Activated CD4-positive, alpha-beta memory T cell treated with anti-CD3 and anti-CD28 coated beads for 36 hours (primary cell): ENCODE results near the gene LRIT3. TPM values are rescaled to one million over a fixed set of nuclear protein-coding genes. Genes with fewer than 3 reads are reported as not detected.

ENCODE experiments used
- CTCF ChIA-PET: fragments of 350-600 bp; sonication (Branson Sonifier 250); formaldehyde crosslinking; loops from one replicate; lab custom pipeline; 2021; ENCODE audit warnings: antibody characterized with exemption, inconsistent platforms; lab: Charles Lee
- POLR2A ChIA-PET: fragments of 350-600 bp; sonication (Branson Sonifier 250); formaldehyde crosslinking; loops from one replicate; lab custom pipeline; 2021; ENCODE audit warnings: antibody characterized with exemption; lab: Charles Lee
- DNase-seq: peaks from one replicate; pipeline ENCODE4 v3.0.0-alpha.2; 2020
- H3K27ac Mint-ChIP-seq: one replicate; pipeline ENCODE4 v1.8.0; 2021; ENCODE audit warnings: mixed read lengths
- H3K27me3 Mint-ChIP-seq: one replicate; pipeline ENCODE4 v1.8.0; 2021; ENCODE audit warnings: mixed read lengths
- H3K36me3 Mint-ChIP-seq: one replicate; pipeline ENCODE4 v1.8.0; 2021; ENCODE audit warnings: mixed read lengths
- H3K4me1 Mint-ChIP-seq: one replicate; pipeline ENCODE4 v1.8.0; 2021; ENCODE audit warnings: low read depth, mixed read lengths
- H3K4me3 Mint-ChIP-seq: one replicate; pipeline ENCODE4 v1.8.0; 2021; ENCODE audit warnings: mild to moderate bottlenecking, mixed read lengths
- H3K9me3 Mint-ChIP-seq: one replicate; pipeline ENCODE4 v1.8.0; 2021; ENCODE audit warnings: mixed read lengths
- intact Hi-C: fragments of 100-400 bp; cut with micrococcal nuclease; formaldehyde crosslinking; loops from one replicate; pipeline ENCODE4 v1.15.1; 2023
- total RNA-seq, 2 experiments: library from RNA; stranded (reverse); gene quantifications; one replicate each; pipeline ENCODE4 v1.2.3, GENCODE V29; 2021

LRIT3 gene
- total RNA-seq, 2 experiments from 2014 or later = 0.10 to 0.14 TPM

DNA sequence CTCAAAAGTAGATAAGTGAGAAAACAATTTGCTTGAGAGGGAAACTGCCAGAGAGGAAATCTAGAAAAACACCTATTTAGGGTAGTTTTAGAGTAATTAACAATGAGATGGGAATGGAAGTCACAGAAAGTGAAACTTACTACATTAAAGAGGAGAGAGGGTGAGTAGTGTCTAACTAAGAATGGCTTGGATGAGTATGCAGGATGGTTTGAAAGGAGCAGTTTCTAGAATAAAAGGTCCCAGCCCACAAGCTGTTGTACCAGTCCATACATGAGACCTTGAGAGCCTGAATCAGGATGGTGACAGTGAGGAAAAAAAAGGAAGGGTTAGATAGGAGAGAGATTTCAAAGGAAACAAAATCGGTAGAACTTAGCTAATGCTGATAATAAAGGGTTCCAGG, 31.0 kb upstream of the LRIT3 start:
- CTCF ChIA-PET = interaction anchor here (1.6 to 2.3 kb wide), 3 partner anchors 10 to 384 kb away, joined by 4 to 7 read pairs (median 5); partner anchors contain the start of genes CASP6 and SEC24B
- peaks cover 50% of the 10 kb centered on the region for H3K4me1 Mint-ChIP-seq
- H3K9me3 Mint-ChIP-seq = no peaks in the 10 kb centered on the region
- intact Hi-C loops = loop anchor here (1.0 to 5.0 kb wide), 5 partner anchors 130 to 845 kb away; no protein-coding TSS in a partner anchor
- H3K36me3 Mint-ChIP-seq = peaks cover 46% of the 10 kb centered on the region
- POLR2A ChIA-PET = interaction anchor here (1.0 kb wide), 1 partner anchor 131 kb away, joined by 3 read pairs; no protein-coding TSS in a partner anchor
- DNase-seq = no peak
- no peaks in the 10 kb centered on the region for H3K27me3 Mint-ChIP-seq
- H3K27ac Mint-ChIP-seq = peak overlapping the region; percentile 96
- H3K4me3 Mint-ChIP-seq = peak overlapping the region; percentile 99

DNA sequence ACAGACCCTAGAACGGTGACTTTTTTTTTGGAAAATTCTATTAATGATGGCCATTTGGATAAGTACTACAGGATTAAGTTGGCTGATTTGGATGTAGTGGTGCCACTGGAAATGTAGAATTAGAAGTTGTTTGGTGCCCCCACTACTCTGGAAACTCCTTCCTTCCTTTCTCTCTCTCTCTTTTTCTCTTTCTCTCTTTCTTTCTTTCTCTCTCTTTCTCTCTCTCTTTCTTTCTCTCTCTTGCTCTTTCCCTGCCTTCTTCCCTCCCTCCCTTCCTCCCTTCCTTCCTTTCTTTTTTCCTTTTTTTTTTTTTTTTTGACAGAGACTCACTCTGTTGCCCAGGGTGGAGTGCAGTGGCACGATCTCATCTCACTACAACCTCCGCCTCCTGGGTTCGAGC, 29.6 kb upstream of the LRIT3 start:
- CTCF ChIA-PET = interaction anchor here (0.6 kb wide), 1 partner anchor 387 kb away, joined by 3 read pairs; no protein-coding TSS in a partner anchor
- H3K4me1 Mint-ChIP-seq = peaks cover 54% of the 10 kb centered on the region
- H3K4me3 Mint-ChIP-seq = no peak overlapping the region
- H3K36me3 Mint-ChIP-seq = peaks cover 57% of the 10 kb centered on the region
- no peak for DNase-seq
- no peaks in the 10 kb centered on the region for H3K27me3 Mint-ChIP-seq
- H3K9me3 Mint-ChIP-seq = no peaks in the 10 kb centered on the region
- intact Hi-C loops = loop anchor here (5.0 kb wide), 2 partner anchors 479 to 846 kb away; no protein-coding TSS in a partner anchor
- POLR2A ChIA-PET = no interaction called here
- no peak overlapping the region for H3K27ac Mint-ChIP-seq

DNA sequence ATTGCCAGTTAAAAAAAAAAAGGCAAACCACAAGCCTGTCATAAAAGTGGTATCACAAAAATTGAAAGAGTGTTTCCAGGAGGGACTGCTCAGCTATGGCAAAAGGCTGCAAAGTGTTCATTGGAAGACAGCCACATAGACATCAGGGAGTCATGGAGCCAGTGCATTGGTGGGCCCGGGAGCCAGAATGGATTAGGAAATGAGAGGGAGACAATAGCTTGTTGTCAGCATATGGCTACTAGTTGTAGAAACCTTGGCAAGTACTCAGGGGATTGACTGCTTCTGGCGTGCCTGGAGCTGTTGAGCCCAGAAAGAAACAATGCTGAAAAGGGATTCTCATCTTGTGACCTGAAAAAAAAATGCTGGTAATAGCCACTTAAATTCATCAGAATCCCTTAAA, 27.3 kb upstream of the LRIT3 start:
- Mint-ChIP-seq H3K4me3 (no peak overlapping the region), H3K36me3 (peaks cover 67% of the 10 kb centered on the region), H3K27me3 (no peaks in the 10 kb centered on the region), H3K4me1 (peaks cover 50% of the 10 kb centered on the region), H3K9me3 (no peaks in the 10 kb centered on the region), H3K27ac (peak overlapping the region; percentile 24)
- no peak for DNase-seq
- intact Hi-C loops = loop anchor here (10.0 kb wide), 1 partner anchor 154 kb away; no protein-coding TSS in a partner anchor
- CTCF ChIA-PET = interaction anchor here (0.6 to 0.9 kb wide), 2 partner anchors 260 to 387 kb away, joined by 3 read pairs; partner anchors contain the start of genes MCUB and SEC24B
- POLR2A ChIA-PET = no interaction called here

DNA sequence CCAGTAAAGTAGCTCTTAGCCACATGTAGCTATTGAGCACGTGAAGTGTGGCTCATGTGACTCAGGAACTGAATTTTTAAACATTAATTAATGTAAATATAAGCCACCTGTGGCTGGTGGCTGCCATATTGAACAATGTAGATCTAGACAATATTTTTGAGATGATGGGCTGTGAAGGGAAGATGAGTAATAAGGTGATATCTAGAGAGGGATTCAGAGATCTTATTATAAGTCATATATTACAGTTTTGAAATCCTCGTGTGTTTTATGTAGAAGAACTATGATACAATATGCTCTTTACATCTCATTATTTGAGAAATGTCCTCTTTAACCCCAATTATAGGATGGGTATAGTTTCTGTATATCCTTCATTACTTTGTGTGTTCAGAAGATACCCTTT, 26.7 kb upstream of the LRIT3 start:
- H3K27ac Mint-ChIP-seq = peak overlapping the region; percentile 34
- CTCF ChIA-PET = no interaction called here
- no peaks in the 10 kb centered on the region for H3K27me3 Mint-ChIP-seq
- POLR2A ChIA-PET = no interaction called here
- intact Hi-C loops = loop anchor here (1.0 to 10.0 kb wide), 2 partner anchors 126 to 154 kb away; no protein-coding TSS in a partner anchor
- DNase-seq = peak; percentile 15
- no peak overlapping the region for H3K4me3 Mint-ChIP-seq
- no peaks in the 10 kb centered on the region for H3K9me3 Mint-ChIP-seq
- peaks cover 49% of the 10 kb centered on the region for H3K4me1 Mint-ChIP-seq
- H3K36me3 Mint-ChIP-seq = peaks cover 65% of the 10 kb centered on the region

DNA sequence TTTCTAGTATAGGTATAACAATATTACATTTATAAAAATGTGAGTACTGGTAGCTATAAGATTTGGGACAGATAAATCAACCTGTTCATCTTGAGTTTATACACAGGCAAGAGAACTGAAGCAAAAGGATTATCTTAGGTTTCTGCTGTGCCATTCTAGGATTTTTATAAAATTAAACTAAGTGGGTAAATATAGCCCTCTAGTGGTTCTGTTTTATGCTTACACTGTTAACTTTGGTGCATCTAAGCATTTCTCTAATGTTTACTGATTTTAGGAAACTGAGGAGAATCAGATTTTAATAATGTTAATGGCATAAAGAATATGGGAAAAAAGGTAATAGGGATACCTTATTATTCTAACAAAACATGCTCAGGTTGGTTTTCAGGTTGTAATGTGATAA, 21.2 kb upstream of the LRIT3 start:
- Mint-ChIP-seq H3K27ac (no peak overlapping the region), H3K4me1 (peaks cover 6% of the 10 kb centered on the region), H3K9me3 (no peaks in the 10 kb centered on the region), H3K27me3 (no peaks in the 10 kb centered on the region), H3K4me3 (no peak overlapping the region), H3K36me3 (peaks cover 24% of the 10 kb centered on the region)
- no peak for DNase-seq
- ChIA-PET CTCF (interaction anchor here (0.7 to 4.2 kb wide), 13 partner anchors 9 to 401 kb away, joined by 3 to 18 read pairs (median 5); partner anchors contain the start of genes GAR1, PLA2G12A and SEC24B), POLR2A (no interaction called here)
- intact Hi-C loops = loop anchor here (10.0 kb wide), 1 partner anchor 148 kb away; no protein-coding TSS in a partner anchor

DNA sequence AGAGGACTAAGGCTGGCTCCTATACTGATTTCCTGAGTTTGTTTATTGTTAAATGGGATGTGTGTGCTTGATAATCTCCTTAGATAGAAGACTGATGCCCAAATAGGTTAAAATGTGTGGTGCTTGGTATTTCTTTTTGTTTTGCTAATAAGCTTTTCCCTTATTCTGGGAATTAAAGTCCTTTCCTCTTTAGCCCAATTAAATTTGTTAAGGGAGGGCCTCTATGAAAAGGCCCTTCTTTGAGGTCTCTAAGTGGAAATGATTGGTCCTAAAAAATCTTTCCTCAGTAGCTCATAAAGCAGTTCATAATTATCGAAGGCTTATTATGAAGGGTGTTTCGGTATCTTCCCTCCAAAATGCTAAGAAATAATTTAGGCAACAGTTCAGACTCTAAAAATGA, 20.2 kb upstream of the LRIT3 start, which contains the start of gene RRH:
TSS of gene RRH (plus strand) at position 301 of the 400 bp plus-strand sequence. CDS start at position 357, 56 bp downstream.
- Mint-ChIP-seq H3K9me3 (no peaks in the 10 kb centered on the region), H3K4me3 (no peak within 1 kb of the TSS), H3K27me3 (no peaks in the 10 kb centered on the region), H3K4me1 (peaks cover 2% of the 10 kb centered on the region), H3K27ac (no peak within 1 kb of the TSS), H3K36me3 (peaks cover 16% of the 10 kb centered on the region)
- no peak for DNase-seq
- intact Hi-C loops = loop anchor here (10.0 kb wide), 1 partner anchor 147 kb away; no protein-coding TSS in a partner anchor
- POLR2A ChIA-PET = no interaction called here
- CTCF ChIA-PET = interaction anchor here (0.7 to 4.2 kb wide), 8 partner anchors 8 to 394 kb away, joined by 3 to 18 read pairs (median 6); partner anchors contain the start of genes GAR1 and SEC24B

DNA sequence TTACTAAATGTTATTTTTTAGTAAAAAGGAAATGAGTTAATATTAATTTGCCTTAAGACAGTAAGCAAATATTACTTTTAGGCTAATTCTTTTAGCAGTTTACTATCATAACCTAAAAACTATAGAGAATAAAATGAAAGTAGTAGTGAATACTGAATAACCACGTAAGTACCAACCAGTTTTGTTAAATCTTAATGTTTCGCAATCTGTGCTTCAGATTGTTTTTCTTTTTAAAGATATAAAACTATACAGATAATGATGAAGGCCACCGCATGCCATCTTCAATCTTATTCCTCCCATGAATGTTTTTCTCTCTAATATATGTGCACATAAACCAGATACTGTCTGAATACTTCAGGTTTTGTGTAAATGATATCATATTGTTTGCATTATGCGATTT, 14.2 kb upstream of the LRIT3 start:
- Mint-ChIP-seq H3K9me3 (no peaks in the 10 kb centered on the region), H3K27ac (no peak overlapping the region), H3K4me1 (no peaks in the 10 kb centered on the region), H3K4me3 (no peak overlapping the region), H3K27me3 (no peaks in the 10 kb centered on the region), H3K36me3 (peaks cover 5% of the 10 kb centered on the region)
- ChIA-PET CTCF (no interaction called here), POLR2A (no interaction called here)
- no peak for DNase-seq
- intact Hi-C loops = no loop called here

DNA sequence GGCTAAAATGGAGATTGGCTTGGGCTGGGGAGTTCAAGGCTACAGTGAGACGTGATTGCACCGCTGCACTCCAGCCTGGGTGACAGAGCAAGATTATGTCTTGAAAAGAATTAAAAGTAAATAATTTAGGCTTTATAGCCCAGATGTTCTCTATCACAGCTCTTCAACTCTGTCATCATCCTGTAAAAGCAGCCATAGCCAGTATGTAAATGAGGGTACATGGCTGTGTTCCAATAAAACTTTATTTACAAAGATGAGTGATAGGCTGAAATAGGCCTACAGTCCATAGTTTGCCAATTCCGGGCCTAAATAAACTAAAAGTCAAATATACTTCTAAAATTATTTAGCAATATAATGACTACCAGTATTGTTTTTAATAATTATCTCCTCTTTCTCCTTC, 10.9 kb upstream of the LRIT3 start:
- H3K36me3 Mint-ChIP-seq = peaks cover 8% of the 10 kb centered on the region
- intact Hi-C loops = no loop called here
- POLR2A ChIA-PET = no interaction called here
- H3K4me1 Mint-ChIP-seq = no peaks in the 10 kb centered on the region
- CTCF ChIA-PET = no interaction called here
- no peaks in the 10 kb centered on the region for H3K27me3 Mint-ChIP-seq
- DNase-seq = no peak
- H3K4me3 Mint-ChIP-seq = no peak overlapping the region
- H3K27ac Mint-ChIP-seq = no peak overlapping the region
- H3K9me3 Mint-ChIP-seq = peaks cover 2% of the 10 kb centered on the region

DNA sequence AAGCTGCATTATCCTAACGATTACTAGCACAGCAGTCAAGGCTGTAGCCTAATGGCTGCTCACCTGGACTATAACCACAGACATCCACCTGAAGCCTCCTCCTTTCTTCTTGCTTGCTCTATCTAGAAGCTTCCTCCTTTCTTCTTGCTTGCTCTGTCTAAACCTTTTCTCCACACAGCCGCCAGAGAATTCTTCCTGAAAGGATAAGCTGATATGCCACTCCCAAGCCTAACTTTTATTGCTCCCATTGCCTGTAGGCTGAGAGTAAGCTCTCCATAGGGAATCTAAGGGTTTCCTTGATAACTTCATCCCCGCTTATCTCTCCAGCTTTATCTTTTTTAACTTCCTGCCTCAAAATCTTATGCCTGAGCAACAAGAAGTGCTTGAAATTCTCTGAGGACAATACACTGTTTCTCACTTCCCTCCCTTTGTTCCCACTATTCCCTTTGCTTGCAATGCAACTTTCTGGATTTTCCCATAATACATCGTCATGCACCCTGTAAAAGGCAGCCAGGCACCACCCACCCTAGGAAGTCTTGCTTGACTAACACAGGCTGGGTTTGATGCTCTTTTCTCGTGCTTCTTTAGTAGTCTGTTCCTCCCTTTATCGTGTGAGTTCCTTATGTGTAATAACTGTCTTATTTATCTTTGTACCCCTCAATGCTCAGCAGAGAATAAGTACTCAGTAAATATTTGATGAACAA, 1.4 kb upstream of the LRIT3 start:
- no peaks in the 10 kb centered on the region for H3K27me3 Mint-ChIP-seq
- no peak overlapping the region for H3K4me3 Mint-ChIP-seq
- intact Hi-C loops = no loop called here
- POLR2A ChIA-PET = no interaction called here
- no peak for DNase-seq
- no peaks in the 10 kb centered on the region for H3K9me3 Mint-ChIP-seq
- peaks cover 3% of the 10 kb centered on the region for H3K36me3 Mint-ChIP-seq
- no peak overlapping the region for H3K27ac Mint-ChIP-seq
- CTCF ChIA-PET = no interaction called here
- H3K4me1 Mint-ChIP-seq = no peaks in the 10 kb centered on the region

DNA sequence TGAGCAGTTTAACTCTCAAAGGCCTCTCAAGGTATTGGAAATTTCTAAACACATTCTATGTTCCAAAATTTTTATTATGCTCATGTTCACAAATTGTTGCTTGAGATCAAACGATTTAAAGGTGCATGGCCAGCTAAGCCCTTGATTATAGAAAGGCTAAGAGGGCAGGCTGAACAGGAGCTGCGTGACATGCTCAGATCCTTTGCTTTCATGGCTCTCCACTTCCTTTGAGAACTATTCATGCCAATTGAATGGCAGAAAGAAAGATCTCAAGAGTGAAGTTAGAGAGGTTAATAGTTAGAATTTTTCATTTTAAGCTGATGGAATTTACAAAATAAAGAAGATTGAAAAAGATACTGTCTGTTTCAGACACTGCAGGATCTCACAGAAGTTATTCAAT, 594 bp downstream of the LRIT3 start:
- CTCF ChIA-PET = interaction anchor here (0.6 to 0.8 kb wide), 2 partner anchors 128 to 415 kb away, joined by 3 to 7 read pairs; partner anchors contain the start of gene SEC24B
- no peaks in the 10 kb centered on the region for H3K9me3 Mint-ChIP-seq
- DNase-seq = no peak
- POLR2A ChIA-PET = no interaction called here
- H3K27me3 Mint-ChIP-seq = no peaks in the 10 kb centered on the region
- intact Hi-C loops = no loop called here
- H3K36me3 Mint-ChIP-seq = peaks cover 6% of the 10 kb centered on the region
- H3K4me1 Mint-ChIP-seq = peaks cover 2% of the 10 kb centered on the region
- no peak overlapping the region for H3K27ac Mint-ChIP-seq
- H3K4me3 Mint-ChIP-seq = no peak overlapping the region

DNA sequence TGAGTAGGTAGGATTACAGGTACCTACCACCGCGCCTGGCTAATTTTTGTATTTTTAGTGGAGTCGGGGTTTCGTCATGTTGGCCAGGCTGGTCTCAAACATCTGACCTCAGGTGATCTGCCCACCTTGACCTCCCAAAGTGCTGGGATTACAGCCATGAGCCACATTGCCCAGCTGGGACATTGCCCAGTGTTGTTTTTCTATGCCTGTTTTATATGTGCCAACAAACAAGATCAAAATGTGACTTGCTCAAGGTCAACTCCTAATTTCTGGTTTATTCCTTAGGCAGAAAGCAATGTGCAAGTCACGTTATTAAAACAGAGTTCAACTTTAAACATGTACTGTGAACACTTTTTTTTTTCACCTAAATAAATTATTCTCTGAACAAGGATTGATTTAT, 2.7 kb downstream of the LRIT3 start:
- CTCF ChIA-PET = no interaction called here
- intact Hi-C loops = no loop called here
- H3K4me3 Mint-ChIP-seq = no peak overlapping the region
- POLR2A ChIA-PET = no interaction called here
- no peak overlapping the region for H3K27ac Mint-ChIP-seq
- peaks cover 2% of the 10 kb centered on the region for H3K4me1 Mint-ChIP-seq
- H3K27me3 Mint-ChIP-seq = no peaks in the 10 kb centered on the region
- H3K9me3 Mint-ChIP-seq = no peaks in the 10 kb centered on the region
- no peak for DNase-seq
- H3K36me3 Mint-ChIP-seq = peaks cover 7% of the 10 kb centered on the region
